Activated effector memory CD4-positive, alpha-beta T cell treated with Interleukin-2 at 50 U/mL for 16 hours (primary cell): ENCODE measurements around the gene SLBP.

ENCODE experiments used
- DNase-seq: peaks from one replicate; pipeline ENCODE4 v3.0.0-alpha.2; 2020

Gene SLBP

GRCh38 chr4:1725521-1725920, 13.4 kb upstream of the SLBP start:
- DNase-seq: no peak

- DNase-seq: peak; percentile 37
Measured at GRCh38 chr4:1723131-1723801, 11.1 kb upstream of the SLBP start.

DNA sequence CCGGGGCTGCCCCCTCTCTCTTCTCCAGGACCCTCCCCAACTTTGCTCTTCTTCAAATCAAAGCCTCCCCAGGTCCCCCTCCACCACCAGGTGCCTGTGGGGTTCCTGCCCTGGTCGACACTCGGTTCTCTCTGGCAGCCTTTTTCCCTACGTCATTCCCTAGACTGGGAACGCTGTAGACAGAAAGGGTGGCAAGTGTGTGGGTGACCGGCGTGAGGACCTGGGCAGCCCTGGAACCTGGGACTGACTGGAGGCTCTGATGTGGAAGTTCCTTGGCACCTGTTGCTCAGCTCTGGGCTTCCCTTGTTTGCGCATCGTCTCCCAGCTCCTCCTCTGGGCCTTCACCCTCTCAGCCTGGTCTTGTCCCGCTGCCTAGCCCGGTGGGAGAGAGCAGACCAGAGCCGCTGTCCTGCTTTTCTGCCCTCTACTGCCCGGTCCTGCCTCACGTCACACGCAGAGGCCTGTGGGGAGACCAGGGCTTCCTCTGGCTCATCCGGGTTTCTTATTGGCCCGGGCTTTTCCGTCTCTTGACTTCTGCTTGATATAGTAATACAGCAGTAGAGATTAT, 10.5 kb upstream of the SLBP start:
- peak; percentile 15 for DNase-seq

DNA sequence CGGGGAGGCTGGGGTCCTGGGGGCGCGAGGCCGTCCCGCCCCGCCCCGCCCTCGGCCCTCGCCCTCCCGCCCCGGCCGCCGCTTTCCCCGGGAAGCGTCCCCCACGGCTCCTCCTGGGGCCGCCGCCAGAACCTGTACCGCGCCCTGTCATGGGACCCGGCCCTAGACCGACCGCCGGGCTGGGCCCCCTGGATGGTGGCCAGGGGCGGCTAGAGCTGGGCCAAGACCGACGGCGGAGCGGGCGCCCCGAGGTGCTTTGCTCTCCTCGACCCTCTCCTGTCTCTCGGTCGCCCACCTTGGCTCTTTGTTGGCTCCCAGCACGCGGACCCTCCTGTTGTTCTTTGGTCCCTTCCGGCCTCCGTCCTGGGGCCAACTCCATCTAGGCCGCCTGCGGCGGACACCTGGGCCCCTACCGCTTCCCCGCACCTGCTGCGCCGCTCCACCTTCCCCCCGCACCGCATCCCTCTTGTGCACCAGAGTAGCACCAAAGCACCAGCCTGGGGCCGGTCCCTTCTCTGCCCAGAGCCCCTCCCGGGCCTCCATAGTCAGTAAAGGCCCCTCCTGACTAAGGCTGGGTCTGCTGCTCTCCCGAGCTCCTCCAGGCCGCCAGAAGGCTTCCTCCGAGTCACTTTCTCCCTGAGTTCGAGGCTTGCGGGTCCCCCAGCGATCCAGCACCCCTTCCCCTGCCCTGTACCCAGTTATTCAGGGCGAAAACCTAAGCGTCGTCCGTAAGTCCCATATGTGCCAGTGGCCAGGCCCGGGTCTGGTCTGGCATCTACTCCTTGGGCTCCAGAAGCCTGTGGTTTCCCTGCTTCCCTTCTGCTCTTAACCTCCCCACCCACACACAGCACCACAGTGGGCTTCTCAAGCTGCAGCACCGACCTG, 9.8 kb upstream of the SLBP start:
- no peak for DNase-seq

DNA sequence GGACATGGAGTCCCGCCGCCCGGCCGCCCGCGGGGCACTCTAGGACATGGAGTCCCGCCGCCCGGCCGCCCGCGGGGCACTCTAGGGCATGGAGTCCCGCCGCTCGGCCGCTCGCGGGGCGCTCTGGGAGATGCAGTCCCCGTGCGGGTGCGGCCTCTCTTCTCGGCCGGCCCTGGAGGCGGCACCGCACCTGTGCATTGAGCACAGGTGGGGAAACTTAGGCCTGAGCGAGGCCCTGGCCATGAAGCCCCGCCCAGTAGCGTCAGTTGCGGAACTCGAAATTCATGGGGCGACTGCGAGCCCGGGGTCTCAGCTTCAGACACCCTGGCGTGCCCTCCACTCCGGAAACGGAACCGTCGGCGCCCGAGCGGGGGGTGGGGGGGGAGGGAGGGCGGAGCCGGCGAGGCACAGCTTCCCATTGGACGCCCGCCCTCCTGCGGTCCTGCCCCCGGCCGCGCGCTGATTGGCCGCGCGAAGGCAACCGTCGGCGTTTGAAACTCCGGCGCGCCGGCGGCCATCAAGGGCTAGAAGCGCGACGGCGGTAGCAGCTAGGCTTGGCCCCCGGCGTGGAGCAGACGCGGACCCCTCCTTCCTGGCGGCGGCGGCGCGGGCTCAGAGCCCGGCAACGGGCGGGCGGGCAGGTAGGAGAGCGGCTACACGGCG, 9.0 kb upstream of the SLBP start, which contains the start of the genes TACC3 and TMEM129:
TSS of gene TACC3 (plus strand) at position 519 of the 663 bp plus-strand sequence. CDS start 1,901 bp downstream, outside the sequence.
TSS of gene TMEM129 (minus strand) at position 321 of the 663 bp plus-strand sequence. CDS start 486 bp downstream, outside the sequence.
- DNase-seq: peak; percentile 95

GRCh38 chr4:1720163-1720983, 8.3 kb upstream of the SLBP start:
- DNase-seq: peak; percentile 39

- DNase-seq: no peak
Measured at GRCh38 chr4:1718095-1718850, 6.2 kb upstream of the SLBP start.

GRCh38 chr4:1717129-1718094, 5.3 kb upstream of the SLBP start:
- no peak for DNase-seq

DNA sequence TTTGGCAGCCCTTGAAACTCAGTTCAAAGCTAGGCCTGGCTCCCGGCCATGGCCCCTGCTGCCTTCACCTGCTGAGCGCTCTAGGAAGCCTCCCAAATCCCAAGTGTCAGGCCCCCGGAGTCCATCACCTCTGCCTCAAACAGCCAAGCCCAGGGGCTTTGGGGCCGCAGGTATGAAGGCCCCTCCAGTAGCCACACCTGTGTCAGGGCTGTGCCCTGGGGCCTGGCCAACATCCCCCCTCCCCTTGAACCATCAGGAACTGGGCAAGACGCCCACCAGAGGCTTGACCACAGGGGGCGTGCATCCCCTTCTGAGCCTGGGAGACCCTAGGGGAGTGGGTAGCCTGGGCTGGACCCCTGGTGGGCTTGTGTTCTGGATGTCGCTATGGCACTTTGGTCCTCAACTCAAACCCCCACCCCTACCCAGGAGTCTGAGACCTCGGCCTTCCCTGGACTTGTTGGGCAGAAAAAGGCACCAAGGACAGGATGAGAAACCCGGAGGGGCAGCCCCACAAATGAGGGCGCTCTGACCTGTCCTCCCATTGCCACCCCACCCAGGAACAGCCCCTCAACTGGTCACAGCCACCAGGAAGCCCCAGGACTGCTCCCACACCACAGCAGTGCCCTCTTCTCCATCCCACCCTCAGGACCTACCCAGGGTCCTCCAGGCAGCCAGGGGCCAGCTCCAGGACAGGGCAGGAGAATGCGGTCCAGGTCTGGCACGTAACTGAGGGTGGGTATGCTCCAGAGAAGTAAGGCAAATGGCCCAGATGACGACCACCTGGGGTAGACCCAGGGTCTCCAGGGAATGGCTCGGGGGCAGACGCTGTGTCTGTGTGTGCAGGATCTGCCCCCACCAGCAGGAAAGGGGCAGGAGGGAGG, 4.2 kb upstream of the SLBP start:
- DNase-seq: no peak

GRCh38 chr4:1715002-1715758, 3.1 kb upstream of the SLBP start:
- DNase-seq: no peak

DNA sequence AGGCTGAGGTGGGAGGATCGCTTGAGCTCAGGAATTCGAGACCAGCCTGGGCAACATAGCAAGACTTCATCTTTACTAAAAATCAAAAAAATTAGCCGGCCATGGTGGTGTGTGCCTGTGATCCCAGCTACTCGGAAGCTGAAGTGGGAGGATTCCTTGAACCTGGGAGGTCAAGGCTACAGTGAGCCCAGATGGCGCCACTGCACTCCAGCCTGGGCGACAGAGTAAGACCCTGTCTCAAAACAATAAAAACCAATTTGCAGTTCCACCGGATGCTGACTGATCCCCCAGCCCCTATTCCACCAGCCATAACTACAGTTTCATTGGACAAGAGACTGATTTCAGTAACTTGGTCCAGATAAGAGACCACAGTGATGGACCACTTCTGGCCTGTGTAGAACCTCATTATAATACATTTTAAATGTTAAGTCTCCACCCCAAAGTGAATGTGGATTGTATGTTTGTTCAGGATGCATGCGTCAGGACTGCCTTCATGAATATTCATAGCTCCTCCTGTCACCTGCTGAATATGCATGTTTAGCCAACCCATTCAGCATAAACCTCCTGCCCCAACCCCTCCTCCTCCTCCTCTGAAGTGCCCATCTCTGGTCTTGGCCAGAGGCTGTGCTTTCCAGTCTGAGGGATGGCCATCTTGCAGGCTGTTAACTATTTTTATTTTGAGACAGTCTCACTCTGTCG, 2.3 kb upstream of the SLBP start:
- no peak for DNase-seq

GRCh38 chr4:1713003-1713851, 1.1 kb upstream of the SLBP start:
- DNase-seq: no peak

- peak; percentile 31 for DNase-seq
Measured at GRCh38 chr4:1711571-1712215, 426 bp downstream of the SLBP start.

- DNase-seq: no peak
Measured at GRCh38 chr4:1711055-1711570, 1.0 kb downstream of the SLBP start.

DNA sequence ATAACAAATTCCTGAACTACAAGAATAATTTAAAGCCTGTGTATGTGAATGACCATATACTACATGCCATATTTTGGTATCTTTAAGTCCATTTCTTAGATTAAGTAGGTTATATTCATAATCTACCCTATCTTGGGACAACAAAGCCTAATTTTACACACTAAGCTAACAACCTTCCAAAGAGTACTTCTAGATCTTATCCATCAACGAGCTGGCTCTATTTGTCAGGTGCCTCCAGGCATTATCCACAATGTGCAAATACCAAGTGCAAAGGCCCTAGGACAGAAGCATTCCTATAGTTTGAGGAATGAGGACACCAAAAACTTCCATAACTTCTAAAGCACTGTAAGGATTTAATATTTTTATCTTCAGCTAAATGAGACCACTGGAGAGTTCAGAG, 3.5 kb downstream of the SLBP start:
- no peak for DNase-seq

GRCh38 chr4:1706358-1706757, 5.8 kb downstream of the SLBP start:
- no peak for DNase-seq
